Choroid plexus epithelial cell (primary cell): ENCODE measurements around the gene UBAP2L.
A peak's percentile ranks its signal among the peaks of the same experiment; 100 is the strongest.
"Not testable (repeated sequence)": the region's sequence is repeated elsewhere in the genome, so short reads cannot be mapped to it uniquely, and the experiment has no call there.

Experiments used
- DNase-seq: peaks from one replicate; pipeline ENCODE4 v3.0.0-alpha.2; 2010; ENCODE audit warnings: low read depth
- H3K4me3 ChIP-seq: 2 replicates; pipeline ENCODE4 v1.5.1; 2011; ENCODE audit warnings: low read depth, mild to moderate bottlenecking, control low read depth, low read length, moderate library complexity
- CTCF ChIP-seq: conservative IDR thresholded peaks from 2 replicates; pipeline ENCODE4 v1.5.1; 2011; ENCODE audit warnings: low read depth, mild to moderate bottlenecking, control low read depth, inconsistent platforms, low read length, moderate library complexity

UBAP2L gene

GRCh38 chr1:154199563-154199879 lies 21.2 kb upstream of the UBAP2L start:
- TF ChIP-seq CTCF: peak; percentile 50
- peak; percentile 48 for DNase-seq
- H3K4me3 ChIP-seq: peak overlapping the region; percentile 16

DNA sequence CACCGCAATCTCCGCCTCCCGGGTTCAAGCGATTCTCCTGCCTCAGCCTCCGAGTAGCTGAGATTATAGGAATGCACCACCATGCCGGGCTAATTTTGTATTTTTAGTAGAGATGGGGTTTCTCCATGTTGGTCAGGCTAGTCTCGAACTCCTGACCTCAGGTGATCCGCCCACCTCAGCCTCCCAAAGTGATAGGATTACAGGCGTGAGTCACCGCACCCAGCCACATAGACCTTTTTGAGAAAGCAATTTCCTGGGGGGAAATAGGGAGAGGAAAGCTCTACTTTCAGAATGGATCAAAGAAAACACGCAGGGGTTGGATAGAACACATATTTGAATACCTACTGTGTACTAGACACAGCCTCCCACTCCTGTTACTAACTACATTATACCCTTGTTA lies 15.0 kb upstream of the UBAP2L start:
- DNase-seq, H3K4me3 ChIP-seq: not testable (repeated sequence)

DNA sequence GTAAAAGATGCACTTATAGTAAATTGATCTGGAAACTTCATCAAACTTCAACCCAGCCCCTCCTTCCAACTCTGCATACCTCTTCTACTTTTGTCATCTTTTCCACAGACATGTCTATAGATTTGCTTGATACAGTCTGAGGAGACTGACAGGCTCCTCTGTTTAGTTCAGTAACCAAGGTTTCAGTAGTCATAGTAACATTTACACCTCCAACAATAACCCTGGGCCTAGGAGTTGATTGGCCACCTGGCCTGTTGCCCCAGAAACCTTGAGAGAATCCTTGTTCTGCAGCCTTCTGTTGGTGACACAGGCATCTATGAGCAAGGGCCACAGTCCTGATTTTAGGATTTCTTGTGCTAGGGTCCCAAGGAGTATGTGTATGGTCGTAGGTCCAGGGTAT lies 14.6 kb upstream of the UBAP2L start, which contains the start of gene CFAP141:
Gene CFAP141, minus strand, starts transcription at position 138 of the 400 bp plus-strand sequence. Its CDS starts 26 bp downstream, at position 112.
- no peak for TF ChIP-seq CTCF
- DNase-seq: peak; percentile 37
- no peak within 1 kb of the TSS for H3K4me3 ChIP-seq

DNA sequence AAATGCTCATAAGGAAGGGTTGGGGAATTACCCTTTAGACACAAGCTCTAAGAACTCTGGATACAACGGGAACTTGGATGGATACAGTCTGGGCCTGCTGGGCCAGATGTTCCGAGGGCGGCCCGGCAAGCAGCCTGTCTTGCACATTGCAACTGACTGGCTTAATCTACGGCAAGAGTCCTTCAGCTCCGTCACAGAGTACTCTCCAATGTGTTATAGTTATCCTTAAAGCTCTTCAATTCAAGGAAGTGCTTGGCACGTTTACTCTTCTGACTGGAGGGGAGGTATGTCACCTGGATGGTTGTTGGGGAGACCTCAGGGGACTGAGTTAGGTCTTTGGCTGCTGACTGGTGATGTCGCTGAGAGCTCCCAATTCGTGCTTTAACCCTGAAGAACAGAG lies 13.5 kb upstream of the UBAP2L start:
- no peak for DNase-seq
- H3K4me3 ChIP-seq: no peak overlapping the region
- no peak for TF ChIP-seq CTCF

GRCh38 chr1:154208677-154209388 lies 11.9 kb upstream of the UBAP2L start:
- TF ChIP-seq CTCF: no peak
- no peak for DNase-seq
- H3K4me3 ChIP-seq: no peak overlapping the region

GRCh38 chr1:154212083-154212482 lies 8.7 kb upstream of the UBAP2L start:
- no peak overlapping the region for H3K4me3 ChIP-seq
- TF ChIP-seq CTCF: no peak
- DNase-seq: no peak

GRCh38 chr1:154213274-154213673 lies 7.5 kb upstream of the UBAP2L start:
- TF ChIP-seq CTCF: no peak
- no peak overlapping the region for H3K4me3 ChIP-seq
- DNase-seq: peak; percentile 13

GRCh38 chr1:154218545-154218944 lies 2.2 kb upstream of the UBAP2L start:
- no peak for DNase-seq
- H3K4me3 ChIP-seq: peak overlapping the region; percentile 79
- TF ChIP-seq CTCF: no peak
